Superior temporal gyrus (tissue), 1 donor: Measurements from ENCODE around the gene PRKD1.
"Not testable (repeated sequence)": the region's sequence is repeated elsewhere in the genome, so short reads cannot be mapped to it uniquely, and the experiment has no call there.

Source experiments
- DNase-seq: peaks from one replicate; pipeline ENCODE4 v3.0.0-alpha.2; 2016; ENCODE audit errors: extremely low spot score

PRKD1 gene

DNA sequence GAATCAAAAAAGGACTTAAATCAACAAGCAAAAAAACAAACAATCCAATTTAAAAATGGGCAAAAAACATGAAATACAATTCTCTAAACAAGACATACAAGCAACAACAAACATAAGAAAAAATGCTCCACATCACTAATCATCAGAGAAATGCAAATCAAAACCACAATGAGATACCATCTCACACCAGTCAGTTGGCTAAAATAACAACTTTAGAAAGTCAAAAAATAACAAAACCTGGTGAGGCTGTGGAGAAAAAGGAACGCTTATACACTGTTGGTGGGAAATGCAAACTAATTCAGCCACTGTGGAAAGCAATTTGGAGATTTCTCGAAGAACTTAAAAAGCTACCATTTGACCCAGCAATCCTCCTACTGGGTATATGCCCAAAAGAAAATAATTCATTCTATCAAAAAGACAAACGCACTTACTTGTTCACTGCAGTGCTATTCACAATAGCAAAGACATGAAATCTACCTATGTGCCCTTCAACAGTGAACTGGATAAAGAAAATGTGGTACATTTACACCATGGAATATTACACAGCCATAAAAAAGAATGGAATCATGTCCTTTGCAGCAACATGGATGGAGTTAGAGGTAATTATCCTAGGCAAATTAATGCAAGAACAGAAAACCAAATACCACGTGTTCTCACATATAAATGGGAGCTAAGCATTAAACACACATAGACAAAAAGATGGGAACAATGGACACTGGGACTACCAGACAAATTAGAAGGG, 26.9 kb downstream of the PRKD1 start:
- no peak for DNase-seq

DNA sequence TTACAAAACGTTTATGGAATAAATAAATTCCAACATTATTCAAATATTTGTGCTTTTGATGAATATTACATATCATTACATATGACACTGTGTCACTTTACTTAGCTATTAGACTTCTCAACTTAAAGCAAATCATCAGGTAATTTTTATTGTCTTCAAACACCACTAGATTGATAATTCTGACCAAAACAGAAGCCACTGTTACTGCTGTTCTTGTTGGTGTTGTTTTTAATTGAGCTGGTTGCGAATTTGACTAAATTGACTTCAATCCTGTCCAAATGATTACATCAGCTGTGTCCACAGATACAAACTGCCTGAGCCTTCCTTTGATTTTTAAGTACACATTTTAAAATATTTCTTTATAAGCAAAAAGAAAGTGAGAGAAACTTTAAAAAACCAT, 29.2 kb downstream of the PRKD1 start:
- DNase-seq = no peak

DNA sequence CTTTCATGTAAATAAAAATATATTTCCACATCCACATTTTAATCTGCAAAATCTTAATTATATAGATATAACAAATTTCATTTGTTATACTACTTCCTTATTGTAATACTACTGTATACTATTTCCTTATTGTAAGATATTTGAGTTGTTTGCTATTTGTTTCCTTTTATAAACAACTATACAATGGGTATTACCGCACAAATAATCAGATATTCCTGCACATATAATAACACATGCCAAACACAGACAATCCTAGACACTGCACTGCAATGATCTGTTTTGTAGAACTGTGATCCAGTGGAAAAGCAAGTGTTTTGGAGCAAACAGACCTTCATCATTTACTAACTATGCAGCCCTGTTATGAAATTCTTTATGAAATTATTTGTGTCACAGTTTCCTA, 30.5 kb downstream of the PRKD1 start:
- DNase-seq = no peak

DNA sequence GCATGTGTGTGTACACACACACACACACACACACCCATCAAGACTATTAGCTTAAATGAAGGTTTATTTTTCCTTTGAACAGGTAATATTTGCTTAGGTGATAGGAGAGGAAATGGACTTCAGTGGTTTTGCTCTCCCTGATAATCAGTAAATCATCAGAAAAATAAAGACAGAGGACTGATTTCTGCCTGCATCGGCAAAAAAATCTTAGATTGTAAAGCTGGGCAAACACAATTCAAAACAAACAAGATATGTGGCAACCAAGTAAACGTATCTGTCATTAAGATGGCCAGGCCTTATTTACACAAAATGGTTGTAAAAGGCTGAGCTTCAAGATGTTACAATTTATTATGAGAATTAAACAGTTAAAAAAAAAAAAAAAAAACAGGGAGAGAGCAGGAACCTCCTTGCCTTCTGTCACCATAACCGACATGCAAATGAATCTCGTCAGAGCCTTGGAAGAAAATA, 31.3 kb downstream of the PRKD1 start:
- DNase-seq = no peak

DNA sequence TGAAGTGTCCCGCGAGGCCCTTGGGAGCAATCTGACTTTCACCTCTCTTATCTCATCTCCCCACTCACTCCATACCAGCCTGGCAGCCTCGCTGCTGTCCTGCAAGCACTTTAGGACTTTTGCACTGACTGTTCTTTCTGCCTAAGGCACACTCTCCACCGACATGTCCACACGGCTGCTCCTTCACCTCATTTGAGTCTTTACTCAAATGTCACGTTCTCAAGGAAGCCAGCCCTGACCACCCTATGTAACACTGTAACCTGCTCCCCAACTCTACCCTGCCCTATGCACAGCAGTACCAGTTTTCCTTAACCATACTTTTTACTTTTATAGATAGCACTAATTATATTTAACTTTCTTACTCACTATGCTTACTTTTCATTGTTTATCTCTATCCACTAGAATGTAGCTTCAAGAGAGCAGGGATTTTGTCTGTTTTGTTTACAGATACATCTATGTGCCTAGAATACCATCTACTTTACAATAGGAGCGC, 32.0 kb downstream of the PRKD1 start:
- DNase-seq = no peak

DNA sequence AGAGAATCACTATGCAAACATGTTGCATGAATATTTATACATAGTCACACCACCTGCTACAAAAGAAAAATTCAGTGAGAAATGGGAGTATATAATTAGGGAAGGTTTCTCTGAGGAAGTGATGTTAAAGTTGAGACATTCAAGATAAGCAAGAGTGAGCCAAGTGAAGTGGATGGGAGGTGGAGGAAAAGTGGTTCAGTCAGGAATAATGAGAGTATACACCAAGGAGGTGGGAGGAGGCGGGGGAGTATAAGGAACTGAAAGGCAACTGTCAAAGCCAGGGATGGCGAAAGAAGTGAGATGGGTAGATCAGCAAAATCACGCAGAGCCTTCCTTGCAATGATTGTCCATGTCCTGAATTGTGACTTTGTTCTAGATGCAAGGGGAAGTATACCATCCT, 33.7 kb downstream of the PRKD1 start:
- DNase-seq = no peak

DNA sequence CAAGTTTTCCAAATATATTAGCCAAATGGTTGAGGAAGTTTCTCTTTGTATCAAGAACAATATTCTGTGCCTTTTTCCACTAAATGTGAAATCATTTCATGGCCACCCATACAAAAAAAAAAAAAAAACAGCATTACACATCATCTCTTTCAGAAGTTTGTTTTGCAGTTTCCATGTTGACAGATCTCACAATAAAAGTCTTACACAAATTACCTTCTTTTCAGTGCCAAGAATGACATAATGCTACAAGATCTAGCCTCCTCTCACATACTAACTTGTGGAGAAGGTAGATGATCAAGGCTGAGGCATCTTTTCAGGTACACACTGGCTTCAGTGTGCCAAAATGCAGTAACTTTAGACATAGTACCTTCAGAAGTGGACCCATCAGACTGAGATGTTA, 35.3 kb downstream of the PRKD1 start:
- no peak for DNase-seq

DNA sequence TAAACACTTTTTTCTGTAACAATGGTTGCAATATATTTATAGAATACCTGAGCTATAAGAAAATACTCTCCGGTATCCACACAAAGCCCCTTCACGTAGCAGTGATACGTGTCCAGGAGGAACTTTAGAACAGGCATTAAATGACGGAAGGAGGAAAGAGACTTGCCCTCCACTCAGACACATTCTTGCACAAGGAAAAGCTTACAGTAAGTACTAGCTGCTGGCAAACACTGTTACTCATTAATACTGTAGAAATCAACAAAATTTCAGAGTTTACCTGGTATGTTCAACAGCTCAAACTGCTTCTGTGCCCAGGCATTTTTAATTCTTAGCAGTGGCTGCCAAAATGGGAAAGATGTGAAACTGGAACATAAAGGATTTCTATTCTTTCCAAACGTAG, 41.7 kb downstream of the PRKD1 start:
- DNase-seq = no peak

DNA sequence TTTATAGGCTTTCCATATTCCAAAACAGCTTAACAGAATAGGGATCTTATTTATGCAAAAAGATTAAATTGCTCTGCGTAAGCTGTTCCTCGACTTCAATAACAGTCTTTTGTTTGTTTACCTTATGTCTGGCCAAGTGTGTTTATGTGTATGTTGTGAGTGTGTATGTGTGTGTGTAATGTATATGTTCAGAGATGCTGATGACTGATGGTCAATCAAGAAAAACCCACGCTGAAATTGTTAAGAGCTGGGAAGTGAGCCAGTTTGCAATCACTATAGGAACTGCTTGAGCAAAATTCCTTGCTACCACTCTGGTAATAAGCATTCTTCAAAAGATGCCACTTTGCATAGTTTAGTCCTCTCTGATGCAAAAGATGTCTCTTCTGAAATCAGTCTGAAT, 59.6 kb downstream of the PRKD1 start:
- DNase-seq = no peak

DNA sequence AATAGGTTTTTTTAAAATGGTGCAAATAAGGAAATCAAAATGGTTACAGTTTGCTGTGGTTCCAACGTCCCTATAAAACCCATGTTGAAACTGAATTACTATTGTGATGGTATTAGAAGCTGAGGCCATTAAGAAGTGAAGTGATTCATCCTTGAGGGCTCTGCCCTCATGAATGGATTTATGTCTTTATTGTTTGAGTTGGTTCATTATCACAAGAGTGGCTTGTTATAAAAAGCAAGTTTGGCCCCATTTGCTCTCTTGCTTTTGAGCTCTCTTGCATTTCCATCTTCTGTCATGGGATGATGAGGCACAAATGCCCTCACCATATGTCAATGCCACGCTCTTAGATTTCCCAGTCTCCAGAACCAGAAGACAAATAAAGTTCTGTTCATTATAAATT, 62.3 kb downstream of the PRKD1 start:
- DNase-seq = no peak

DNA sequence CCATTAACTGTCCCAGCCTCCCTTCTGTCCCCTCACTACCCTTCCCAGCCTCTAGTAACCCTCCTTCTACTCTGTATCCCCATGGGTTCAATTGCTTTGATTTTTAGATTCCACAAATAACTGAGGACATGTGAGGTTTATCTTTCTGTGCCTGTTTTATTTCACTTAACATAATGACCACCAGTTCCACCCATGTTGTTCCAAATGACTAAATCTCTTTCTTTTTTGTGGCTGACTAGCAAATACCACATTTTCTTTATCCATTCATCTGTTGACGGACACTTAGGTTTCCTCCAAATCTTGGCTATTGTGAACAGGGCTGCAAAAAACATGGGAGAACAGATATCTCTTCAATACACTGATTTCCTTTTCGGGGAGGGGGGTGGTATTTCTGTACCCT, 65.7 kb downstream of the PRKD1 start:
- DNase-seq = no peak

DNA sequence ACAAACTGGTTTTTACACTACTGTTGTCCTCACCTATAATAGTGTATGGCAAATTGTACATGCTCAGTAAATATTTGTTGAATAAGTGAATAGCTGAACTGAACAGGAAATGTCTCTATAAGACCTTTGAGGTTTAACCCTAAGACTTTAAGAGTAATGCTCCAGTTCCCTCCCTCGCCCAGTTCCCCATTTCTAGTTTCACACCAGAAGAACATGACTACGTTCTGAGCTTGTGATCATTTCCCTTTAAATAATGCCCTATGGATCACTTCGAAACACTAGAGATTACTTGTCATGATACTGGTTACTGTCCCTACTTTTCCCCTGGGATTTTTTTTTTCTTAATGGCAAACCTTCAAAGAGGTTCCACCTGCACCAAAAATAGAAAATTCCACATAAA, 69.3 kb downstream of the PRKD1 start:
- DNase-seq = no peak

DNA sequence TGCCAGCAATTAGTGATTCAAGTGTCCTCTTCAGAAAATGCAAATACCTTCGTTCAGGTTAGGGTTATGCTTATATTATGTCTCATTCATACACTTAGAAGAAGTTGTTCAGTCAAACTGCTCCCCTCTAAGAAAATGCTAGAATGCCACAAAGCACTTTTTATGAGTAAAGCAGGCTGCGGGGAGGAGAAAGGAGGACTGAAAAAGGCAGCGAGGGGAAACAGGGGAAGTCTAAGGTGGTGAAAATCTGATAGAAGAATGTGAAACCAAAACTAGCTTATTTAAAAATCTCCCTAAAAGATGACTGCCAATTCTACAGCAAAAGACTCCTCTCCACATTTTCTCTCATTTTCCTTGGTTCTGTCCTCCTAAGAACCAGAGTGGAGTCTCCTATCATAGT, 70.1 kb downstream of the PRKD1 start:
- DNase-seq = no peak

DNA sequence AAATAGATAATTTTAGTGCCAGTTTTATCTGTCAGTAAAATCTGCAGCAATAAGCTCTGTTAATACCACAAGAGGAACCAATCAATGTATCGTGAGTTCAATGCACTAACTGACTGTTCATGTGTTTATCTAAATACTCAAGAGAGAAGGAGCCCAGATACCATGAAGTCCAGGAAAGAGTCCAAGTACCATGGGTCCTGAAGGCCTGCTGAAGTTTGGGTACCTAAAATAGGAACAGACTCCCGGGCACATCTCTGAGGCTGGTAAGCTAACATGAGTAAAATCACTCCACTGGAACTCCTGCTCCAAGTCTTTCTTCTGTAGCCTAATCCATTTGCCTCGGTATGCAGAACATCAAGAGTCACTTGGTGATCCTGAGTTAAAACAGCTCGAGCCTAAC, 71.1 kb downstream of the PRKD1 start:
- DNase-seq = no peak

DNA sequence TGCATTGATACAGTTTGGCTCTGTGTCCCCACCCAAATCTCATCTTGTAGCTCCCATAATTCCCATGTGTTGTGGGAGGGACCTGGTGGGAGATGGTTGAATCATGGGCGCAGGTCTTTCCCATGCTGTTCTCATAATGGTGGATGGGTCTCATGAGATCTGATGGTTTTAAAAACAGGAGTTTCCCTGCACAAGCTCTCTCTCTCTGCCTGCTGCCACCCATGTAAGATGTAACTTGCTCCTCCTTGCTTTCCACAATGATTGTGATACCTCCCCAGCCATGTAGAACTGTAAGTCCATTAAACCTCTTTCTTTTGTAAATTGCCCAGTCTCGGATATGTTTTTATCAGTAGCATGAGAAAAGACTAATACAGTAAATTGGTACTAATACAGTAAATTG, 74.0 kb downstream of the PRKD1 start:
- not testable (repeated sequence) for DNase-seq

DNA sequence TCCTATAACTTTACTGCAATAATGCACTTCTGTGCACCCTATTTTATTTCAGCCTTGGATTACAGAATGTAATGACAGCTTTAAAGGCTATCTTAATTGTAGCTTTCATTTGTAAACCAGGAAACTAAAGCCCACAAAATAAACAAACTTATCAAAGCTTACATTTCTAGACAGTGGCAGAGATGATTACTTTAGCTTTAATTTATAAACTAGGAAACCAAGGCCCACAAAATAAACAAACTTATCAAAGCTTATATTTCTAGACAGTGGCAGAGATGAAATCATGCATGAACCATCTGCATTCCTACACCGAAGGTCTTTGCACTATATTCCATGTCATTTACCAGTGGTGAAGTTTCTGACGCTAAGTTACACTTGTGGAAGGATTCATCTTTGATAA, 74.4 kb downstream of the PRKD1 start:
- no peak for DNase-seq

DNA sequence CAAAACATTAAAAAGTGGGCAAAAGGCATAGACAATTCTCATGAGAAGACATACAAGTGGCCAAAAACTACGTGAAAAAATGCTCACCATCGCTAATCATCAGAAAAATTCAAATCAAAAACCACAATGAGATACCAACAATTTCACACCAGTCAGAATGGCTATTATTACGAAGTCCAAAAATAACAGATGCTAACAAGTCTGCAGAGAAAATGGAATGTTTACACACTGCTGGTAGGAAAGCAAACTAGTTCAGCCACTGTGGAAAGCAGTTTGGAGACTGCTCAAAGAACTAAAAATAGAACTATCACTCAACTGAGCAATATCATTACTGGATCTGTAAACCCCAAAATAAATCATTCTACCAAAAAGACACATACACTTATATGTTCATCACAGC, 76.2 kb downstream of the PRKD1 start:
- no peak for DNase-seq

DNA sequence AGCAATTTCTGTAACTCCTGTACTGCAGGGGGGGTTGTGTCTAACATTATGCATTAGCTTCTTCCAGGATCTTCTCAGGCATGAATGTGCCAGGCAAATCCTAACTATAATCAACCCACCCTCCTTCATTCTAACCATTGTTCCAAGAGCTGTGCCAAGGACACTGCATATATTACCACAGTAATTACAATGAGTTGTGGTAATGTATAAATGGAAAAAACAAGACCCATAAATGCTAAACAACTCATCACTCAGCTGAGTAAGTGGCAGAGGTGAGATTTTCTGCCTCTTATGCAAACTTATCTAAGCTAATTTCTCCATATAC, 80.6 kb downstream of the PRKD1 start:
- DNase-seq = no peak

DNA sequence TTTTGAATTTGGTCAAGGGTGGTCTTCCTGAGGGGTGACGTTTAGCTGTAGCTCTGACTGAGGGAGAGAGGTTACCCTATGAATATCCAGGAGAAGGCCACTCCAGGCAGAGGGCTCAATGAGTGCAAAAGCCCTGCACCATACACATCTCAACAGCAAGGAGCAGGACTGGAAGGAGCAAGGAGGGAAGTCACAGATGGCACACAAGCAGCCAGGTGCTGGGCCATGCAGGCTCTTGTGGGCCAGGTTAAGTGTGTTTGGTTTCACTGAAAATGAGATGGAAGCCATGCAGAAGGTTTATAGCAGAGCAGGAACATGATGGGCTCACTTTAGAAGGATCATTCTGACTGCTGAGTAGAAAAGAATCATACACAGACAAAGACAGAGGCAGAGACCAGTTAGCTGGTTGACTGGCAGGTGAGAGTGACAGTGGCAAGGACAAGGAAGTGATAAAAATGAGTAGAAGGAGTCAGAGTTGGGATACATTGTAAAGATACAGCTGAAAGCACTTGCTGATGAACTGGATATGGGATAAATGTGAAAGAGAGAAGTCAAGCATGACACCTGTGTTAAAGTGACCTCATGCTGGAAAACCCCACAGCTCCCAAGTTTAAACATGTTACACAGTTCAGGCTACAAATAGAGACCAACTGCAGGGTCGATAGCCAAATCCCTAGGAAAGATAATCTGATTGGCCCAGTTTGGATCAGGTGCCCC, 81.2 kb downstream of the PRKD1 start:
- no peak for DNase-seq

DNA sequence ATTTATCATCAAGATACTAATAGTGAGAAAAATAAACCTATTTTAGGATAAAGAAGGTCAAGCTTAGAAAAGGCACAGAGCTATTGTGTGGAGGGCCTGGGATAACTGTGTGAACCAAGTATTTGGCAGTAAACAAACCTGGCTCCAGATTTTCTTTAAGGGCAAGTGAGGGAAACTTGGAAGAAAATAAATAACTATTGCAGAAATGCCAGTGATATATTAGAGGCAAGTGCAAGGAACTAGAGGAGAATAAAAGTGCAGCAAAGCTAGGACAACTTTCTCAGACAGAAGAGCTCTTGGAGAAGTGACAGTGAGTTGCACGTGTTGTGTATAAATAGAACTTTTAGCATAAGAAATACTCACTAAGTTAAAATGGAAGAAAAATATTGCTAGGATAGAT, 83.7 kb downstream of the PRKD1 start:
- DNase-seq = no peak

DNA sequence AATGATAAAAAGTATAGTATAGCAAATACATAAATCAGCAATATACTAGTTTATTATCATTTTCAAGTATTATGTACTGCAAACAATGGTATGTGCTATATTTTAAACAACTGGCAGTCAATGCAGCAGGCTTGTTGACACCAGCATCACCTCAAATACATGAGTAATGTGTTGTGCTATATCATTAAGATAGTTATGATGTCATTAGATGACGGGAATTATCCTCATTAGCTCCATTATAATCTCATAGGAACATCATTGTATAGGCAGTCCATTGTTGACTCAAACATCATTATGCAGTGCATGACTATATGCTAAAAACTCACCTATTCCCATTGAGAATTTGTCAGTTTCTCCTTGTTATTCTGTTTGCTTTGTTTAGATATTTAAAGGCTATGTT, 85.4 kb downstream of the PRKD1 start:
- no peak for DNase-seq

DNA sequence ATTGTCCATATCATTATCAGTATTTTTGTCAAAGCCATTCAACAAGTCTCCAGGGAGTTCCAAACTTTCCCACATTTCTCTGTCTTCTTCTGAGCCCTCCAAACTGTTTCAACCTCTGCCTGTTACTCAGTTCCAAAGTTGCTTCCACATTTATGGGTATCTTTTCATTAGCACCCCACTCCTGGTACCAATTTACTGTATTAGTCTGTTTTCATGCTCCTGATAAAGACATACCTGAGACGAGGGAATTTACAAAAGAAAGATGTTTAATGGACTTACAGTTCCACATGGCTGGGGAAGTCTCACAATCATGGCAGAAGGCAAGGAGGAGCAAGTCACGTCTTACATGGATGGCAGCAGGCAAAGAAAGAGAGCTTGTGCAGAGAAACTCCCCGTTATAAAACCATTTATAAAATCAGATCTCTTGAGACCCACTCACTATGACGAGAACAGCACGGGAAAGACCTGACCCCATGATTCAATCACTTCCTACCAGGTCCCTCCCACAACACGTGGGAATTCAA, 87.2 kb downstream of the PRKD1 start:
- not testable (repeated sequence) for DNase-seq

DNA sequence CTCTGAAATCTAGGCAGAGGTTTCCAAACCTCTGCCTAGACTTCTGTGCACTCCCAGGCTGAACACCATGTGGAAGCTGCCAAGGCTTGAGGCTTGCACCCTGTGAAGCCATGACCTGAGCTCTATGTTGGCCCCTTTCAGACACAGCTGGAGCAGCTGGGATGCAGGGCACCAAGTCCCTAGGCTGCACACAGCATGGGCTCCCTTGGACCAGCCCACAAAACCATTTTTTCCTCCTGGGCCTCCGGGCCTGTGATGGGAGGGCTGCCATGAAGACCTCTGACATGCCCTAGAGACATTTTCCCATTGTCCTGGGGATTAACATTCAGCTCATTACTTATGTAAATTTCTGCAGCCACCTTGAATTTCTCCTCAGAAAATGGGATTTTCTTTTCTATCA, 88.0 kb downstream of the PRKD1 start:
- not testable (repeated sequence) for DNase-seq
